Caco-2 (cell line): ENCODE data around the gene DHRS7C. TPM values are rescaled to one million over a fixed set of nuclear protein-coding genes. Genes with fewer than 3 reads are reported as not detected.

Source experiments
- BruUV-seq: library from RNA; stranded (reverse); fragments of 400-500 nt; replicated peaks from 2 replicates; lab custom pipeline; 2021; lab: Mats Ljungman, UMichigan
- CTCF ChIA-PET: fragments of 300-600 bp; sonication (Branson Sonifier 250); formaldehyde crosslinking; loops from one replicate; lab custom pipeline; 2022; ENCODE audit warnings: antibody characterized with exemption; lab: Charles Lee
- POLR2A ChIA-PET: fragments of 300-600 bp; sonication (Branson Sonifier 250); formaldehyde crosslinking; loops from one replicate; lab custom pipeline; 2022; ENCODE audit warnings: antibody characterized with exemption; lab: Charles Lee
- DNase-seq, 2 experiments: peaks; one replicate each; pipeline versions ENCODE4 v3.0.0 to v3.0.0-alpha.2; 2020 to 2022
- H3K27me3 ChIP-seq: replicated peaks from 2 replicates; pipeline ENCODE4 v1.6.0; 2011; ENCODE audit warnings: low read length; ENCODE audit not compliant: control insufficient read depth, insufficient read depth
- H3K36me3 ChIP-seq: 2 replicates; pipeline ENCODE4 v1.5.1; 2011; ENCODE audit warnings: low read length; ENCODE audit not compliant: control insufficient read depth, insufficient read depth
- H3K4me1 ChIP-seq: fragments of 250-450 bp; sonication (Bioruptor Pico); 2 replicates; pipeline ENCODE4 v1.5.1; 2020; ENCODE audit warnings: mild to moderate bottlenecking
- H3K4me3 ChIP-seq: 2 replicates; pipeline ENCODE4 v1.5.1; 2011; ENCODE audit warnings: low read depth, mild to moderate bottlenecking, control low read depth, low read length
- H3K9me3 ChIP-seq: fragments of 250-450 bp; sonication (Bioruptor Pico); 2 replicates; pipeline ENCODE4 v1.5.1; 2020; ENCODE audit warnings: mild to moderate bottlenecking, moderate library complexity
- H3K27ac Mint-ChIP-seq: one replicate; pipeline ENCODE4 v1.8.0; 2022; ENCODE audit warnings: mixed read lengths; ENCODE audit not compliant: unreplicated experiment
- H3K27me3 Mint-ChIP-seq: one replicate; pipeline ENCODE4 v1.8.0; 2022; ENCODE audit warnings: mixed read lengths; ENCODE audit not compliant: insufficient read depth, unreplicated experiment
- H3K36me3 Mint-ChIP-seq: one replicate; pipeline ENCODE4 v1.8.0; 2022; ENCODE audit warnings: mild to moderate bottlenecking, mixed read lengths; ENCODE audit not compliant: insufficient read depth, unreplicated experiment
- H3K4me1 Mint-ChIP-seq: one replicate; pipeline ENCODE4 v1.8.0; 2022; ENCODE audit warnings: low read depth, mixed read lengths; ENCODE audit not compliant: unreplicated experiment
- H3K4me3 Mint-ChIP-seq: one replicate; pipeline ENCODE4 v1.8.0; 2022; ENCODE audit warnings: mild to moderate bottlenecking, moderate library complexity, mixed read lengths; ENCODE audit not compliant: unreplicated experiment
- H3K9me3 Mint-ChIP-seq: one replicate; pipeline ENCODE4 v1.8.0; 2022; ENCODE audit warnings: mixed read lengths; ENCODE audit not compliant: unreplicated experiment
- intact Hi-C: fragments of 100-400 bp; cut with micrococcal nuclease; formaldehyde crosslinking; loops from one replicate; pipeline ENCODE4 v1.10.0; 2022; ENCODE audit not compliant: unreplicated experiment
- total RNA-seq: library from RNA; stranded (reverse); gene quantifications from 2 replicates; pipeline ENCODE4 v1.2.3, GENCODE V29; 2022
- TF ChIP-seq, protein P1 (sequence below), 2 experiments: fragments of 200-600 bp in 1 of 2; IDR thresholded peaks; 1 replicate in 1 of 2; 2 replicates in 1 of 2; pipeline versions ENCODE4 v1.5.1 to v1.8.0; 2011 to 2022; ENCODE audit warnings: antibody characterized with exemption in 1 of 2, control low read depth in 1 of 2, inconsistent platforms in 1 of 2, low read depth in 1 of 2, low read length in 1 of 2, mild to moderate bottlenecking in 1 of 2, moderate library complexity in 1 of 2; ENCODE audit not compliant: insufficient read depth in 1 of 2, severe bottlenecking in 1 of 2, unreplicated experiment in 1 of 2

DHRS7C gene
- total RNA-seq, 1 experiment from 2014 or later: not detected

DNA sequence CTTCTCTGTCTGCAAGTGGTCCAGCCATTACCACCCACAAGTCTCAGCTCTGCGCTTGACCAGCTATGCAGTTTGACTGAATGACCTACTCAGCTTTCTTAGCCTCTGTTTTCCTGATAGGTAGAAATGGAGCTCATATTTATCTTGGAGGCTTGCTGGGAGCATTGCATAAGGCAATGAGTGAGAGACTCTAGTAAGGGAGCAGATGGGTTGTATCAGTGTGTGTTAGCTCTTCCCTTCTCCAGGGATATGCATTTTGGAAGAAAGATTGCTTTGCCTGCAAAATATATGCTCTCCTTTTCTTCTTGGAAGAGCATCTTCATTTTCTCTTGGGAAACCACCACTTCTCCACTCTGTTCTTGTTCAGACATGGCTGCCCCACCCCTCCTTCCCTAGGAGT, 26.1 kb downstream of the DHRS7C start:
- H3K27me3 Mint-ChIP-seq: peaks cover 4% of the 10 kb centered on the region
- H3K4me1 ChIP-seq: no peaks in the 10 kb centered on the region
- intact Hi-C loops: no loop called here

DNA sequence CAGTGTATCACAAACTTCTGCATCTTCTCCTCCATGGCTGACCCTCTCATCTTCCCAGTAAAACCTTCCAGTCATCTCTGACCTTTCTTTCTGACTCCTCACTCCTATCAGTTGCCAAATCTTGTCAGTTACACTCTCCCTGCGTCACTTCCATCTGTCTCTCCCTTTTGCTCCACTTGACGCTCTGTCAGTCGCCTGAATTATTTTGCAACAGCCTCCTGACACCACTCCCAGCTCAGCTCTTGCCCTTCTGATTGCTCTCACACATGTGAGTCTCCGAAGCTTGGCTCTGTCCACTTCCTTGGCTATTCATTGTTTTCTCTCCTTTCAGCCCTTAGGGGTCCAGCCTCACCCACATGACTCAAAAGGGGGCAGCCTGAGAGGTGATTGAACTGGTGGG, 27.7 kb downstream of the DHRS7C start:
- no peaks in the 10 kb centered on the region for H3K9me3 Mint-ChIP-seq
- ChIA-PET POLR2A (no interaction called here), CTCF (no interaction called here)
- Histone ChIP-seq H3K9me3 (no peaks in the 10 kb centered on the region), H3K4me3 (no peak overlapping the region), H3K4me1 (no peaks in the 10 kb centered on the region), H3K36me3 (no peaks in the 10 kb centered on the region), H3K27me3 (no peaks in the 10 kb centered on the region)
- DNase-seq: no peak
- TF ChIP-seq, protein P1, sequence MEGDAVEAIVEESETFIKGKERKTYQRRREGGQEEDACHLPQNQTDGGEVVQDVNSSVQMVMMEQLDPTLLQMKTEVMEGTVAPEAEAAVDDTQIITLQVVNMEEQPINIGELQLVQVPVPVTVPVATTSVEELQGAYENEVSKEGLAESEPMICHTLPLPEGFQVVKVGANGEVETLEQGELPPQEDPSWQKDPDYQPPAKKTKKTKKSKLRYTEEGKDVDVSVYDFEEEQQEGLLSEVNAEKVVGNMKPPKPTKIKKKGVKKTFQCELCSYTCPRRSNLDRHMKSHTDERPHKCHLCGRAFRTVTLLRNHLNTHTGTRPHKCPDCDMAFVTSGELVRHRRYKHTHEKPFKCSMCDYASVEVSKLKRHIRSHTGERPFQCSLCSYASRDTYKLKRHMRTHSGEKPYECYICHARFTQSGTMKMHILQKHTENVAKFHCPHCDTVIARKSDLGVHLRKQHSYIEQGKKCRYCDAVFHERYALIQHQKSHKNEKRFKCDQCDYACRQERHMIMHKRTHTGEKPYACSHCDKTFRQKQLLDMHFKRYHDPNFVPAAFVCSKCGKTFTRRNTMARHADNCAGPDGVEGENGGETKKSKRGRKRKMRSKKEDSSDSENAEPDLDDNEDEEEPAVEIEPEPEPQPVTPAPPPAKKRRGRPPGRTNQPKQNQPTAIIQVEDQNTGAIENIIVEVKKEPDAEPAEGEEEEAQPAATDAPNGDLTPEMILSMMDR (IDR thresholded peaks at IDR 0.05; ENCODE audit: insufficient read depth in 1 of 2, low read depth in 1 of 2, low read length in 1 of 2, severe bottlenecking in 1 of 2, unreplicated experiment in 1 of 2): no peak
- H3K36me3 Mint-ChIP-seq: no peaks in the 10 kb centered on the region
- H3K4me3 Mint-ChIP-seq: no peak overlapping the region
- intact Hi-C loops: no loop called here
- H3K27ac Mint-ChIP-seq: no peak overlapping the region
- H3K27me3 Mint-ChIP-seq: peaks cover 4% of the 10 kb centered on the region
- H3K4me1 Mint-ChIP-seq: peaks cover 5% of the 10 kb centered on the region
- no TSS peak for BruUV-seq

More for the DNA sequence above, 26.1 kb downstream of the DHRS7C start:
- no peaks in the 10 kb centered on the region for H3K9me3 ChIP-seq
- Mint-ChIP-seq H3K4me1 (peaks cover 5% of the 10 kb centered on the region), H3K4me3 (no peak overlapping the region), H3K27ac (no peak overlapping the region), H3K9me3 (no peaks in the 10 kb centered on the region), H3K36me3 (no peaks in the 10 kb centered on the region)
- TF ChIP-seq, protein P1 (IDR thresholded peaks at IDR 0.05; ENCODE audit: insufficient read depth in 1 of 2, low read depth in 1 of 2, low read length in 1 of 2, severe bottlenecking in 1 of 2, unreplicated experiment in 1 of 2): no peak
- DNase-seq: no peak
- POLR2A ChIA-PET: no interaction called here
- no TSS peak for BruUV-seq
- H3K27me3 ChIP-seq: no peaks in the 10 kb centered on the region
- CTCF ChIA-PET: interaction anchor here (0.6 kb wide), 1 partner anchor 1530 kb away, joined by 5 read pairs; no protein-coding TSS in a partner anchor
- no peak overlapping the region for H3K4me3 ChIP-seq
- H3K36me3 ChIP-seq: no peaks in the 10 kb centered on the region

DNA sequence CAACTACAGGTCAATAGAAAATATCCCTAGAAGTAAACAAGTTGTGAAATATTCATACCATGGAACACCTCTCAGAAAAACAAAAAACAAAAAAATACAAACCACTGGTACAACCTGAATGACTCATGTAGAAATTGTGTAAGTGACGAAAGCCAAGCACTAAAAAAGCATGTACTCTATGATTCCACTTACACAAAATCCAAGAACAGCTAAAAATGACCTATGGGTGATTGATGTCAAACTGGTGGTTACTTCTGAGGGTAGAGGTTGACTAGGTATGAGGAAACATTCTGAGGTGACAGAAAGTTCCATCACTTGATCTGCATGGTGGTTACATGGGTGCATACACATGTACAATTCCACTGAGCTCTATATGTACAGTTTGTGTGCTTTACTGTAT, 31.1 kb downstream of the DHRS7C start:
- no peak overlapping the region for H3K4me3 ChIP-seq
- H3K27me3 ChIP-seq: no peaks in the 10 kb centered on the region
- H3K9me3 Mint-ChIP-seq: no peaks in the 10 kb centered on the region
- TF ChIP-seq, protein P1 (IDR thresholded peaks at IDR 0.05; ENCODE audit: insufficient read depth in 1 of 2, low read depth in 1 of 2, low read length in 1 of 2, severe bottlenecking in 1 of 2, unreplicated experiment in 1 of 2): no peak
- no peaks in the 10 kb centered on the region for H3K36me3 ChIP-seq
- CTCF ChIA-PET: no interaction called here
- no peaks in the 10 kb centered on the region for H3K4me1 ChIP-seq
- no peaks in the 10 kb centered on the region for H3K36me3 Mint-ChIP-seq
- intact Hi-C loops: no loop called here
- BruUV-seq: no TSS peak
- peaks cover 4% of the 10 kb centered on the region for H3K27me3 Mint-ChIP-seq
- H3K4me3 Mint-ChIP-seq: no peak overlapping the region
- no peaks in the 10 kb centered on the region for H3K9me3 ChIP-seq
- H3K4me1 Mint-ChIP-seq: peaks cover 5% of the 10 kb centered on the region
- no peak for DNase-seq
- no peak overlapping the region for H3K27ac Mint-ChIP-seq
- POLR2A ChIA-PET: no interaction called here
